Lower lobe of right lung (tissue), 2 donors: ENCODE measurements around the gene ZNF784. TPM values are rescaled to one million over a fixed set of nuclear protein-coding genes. Genes with fewer than 3 reads are reported as not detected.

Experiments
- ATAC-seq, 2 donors: fragments of 200-7000 bp; cut with Tn5 transposase; one replicate each; pipeline ENCODE4 v1.9.1; 2020 to 2022; ENCODE audit warnings: mild to moderate bottlenecking in 2 of 2, moderate library complexity in 2 of 2
- DNase-seq: peaks from one replicate; pipeline ENCODE4 v3.0.0-alpha.2; 2020
- H3K27ac ChIP-seq: fragments of 200-600 bp; one replicate; pipeline ENCODE4 v1.8.0; 2022
- H3K27me3 ChIP-seq: fragments of 200-600 bp; one replicate; pipeline ENCODE4 v1.8.0; 2022; ENCODE audit warnings: low read depth
- H3K36me3 ChIP-seq: fragments of 200-600 bp; one replicate; pipeline ENCODE4 v1.8.0; 2022; ENCODE audit warnings: mild to moderate bottlenecking
- H3K4me1 ChIP-seq: fragments of 200-600 bp; one replicate; pipeline ENCODE4 v1.8.0; 2022
- H3K4me3 ChIP-seq: fragments of 200-600 bp; one replicate; pipeline ENCODE4 v1.8.0; 2022; ENCODE audit warnings: mild to moderate bottlenecking
- H3K9me3 ChIP-seq: fragments of 200-600 bp; one replicate; pipeline ENCODE4 v1.8.0; 2022
- intact Hi-C: fragments of 100-400 bp; cut with DNase I; formaldehyde crosslinking; loops from one replicate; pipeline ENCODE4 v1.11.0; 2022
- total RNA-seq: library from RNA; stranded (reverse); fragmentation: NEBNext Ultra II Directional; extraction: Animal tissue kit (Norgen Biotek cat#: 25700); gene quantifications from one replicate; pipeline ENCODE4 v1.2.1, GENCODE V29; 2021
- TF ChIP-seq, protein P1 (sequence below): fragments of 200-600 bp; IDR thresholded peaks from one replicate; pipeline ENCODE4 v1.8.0; 2022; ENCODE audit warnings: antibody characterized with exemption, mild to moderate bottlenecking
- donor health status: DM: no; HTN: yes; CAD: no; lungs with severe emphysema.

Gene ZNF784
- total RNA-seq, 1 donor from 2014 or later, result 7.1 TPM

DNA sequence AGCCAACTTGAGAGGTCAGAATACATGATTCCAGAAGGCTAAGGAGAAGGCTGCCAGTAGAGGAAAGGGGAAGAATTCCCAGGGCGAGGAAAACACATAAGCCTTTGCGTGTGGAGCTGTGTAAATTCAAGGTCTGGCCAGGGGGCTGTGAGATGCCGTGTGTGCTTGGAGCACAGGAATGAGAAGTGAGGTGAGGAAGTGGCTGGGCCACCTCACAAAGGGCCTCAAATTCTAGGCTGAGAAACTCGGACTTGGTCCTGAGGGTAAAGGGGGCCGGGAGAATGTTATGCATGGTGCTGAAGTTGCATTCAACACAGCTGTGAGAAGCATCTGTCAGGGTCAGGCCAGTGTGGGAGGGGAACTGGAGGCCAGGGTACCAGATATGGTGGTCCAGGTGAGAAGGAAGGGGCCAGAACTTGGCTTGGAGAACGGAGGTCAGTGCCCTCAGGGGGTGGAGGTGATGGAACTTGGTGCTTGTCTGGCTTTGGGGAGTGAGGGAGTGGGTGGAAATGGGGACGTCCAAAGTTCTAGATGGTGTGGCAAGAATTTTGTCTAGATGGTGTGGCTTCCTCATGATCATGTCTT is 11.6 kb upstream of the ZNF784 start:
- no peak for ATAC-seq
- Histone ChIP-seq H3K27ac (peak overlapping the region; percentile 99), H3K27me3 (no peaks in the 10 kb centered on the region), H3K36me3 (no peaks in the 10 kb centered on the region), H3K4me3 (peak overlapping the region; percentile 98), H3K9me3 (no peaks in the 10 kb centered on the region), H3K4me1 (peaks cover 76% of the 10 kb centered on the region)
- intact Hi-C loops, result no loop called here
- TF ChIP-seq, protein P1, sequence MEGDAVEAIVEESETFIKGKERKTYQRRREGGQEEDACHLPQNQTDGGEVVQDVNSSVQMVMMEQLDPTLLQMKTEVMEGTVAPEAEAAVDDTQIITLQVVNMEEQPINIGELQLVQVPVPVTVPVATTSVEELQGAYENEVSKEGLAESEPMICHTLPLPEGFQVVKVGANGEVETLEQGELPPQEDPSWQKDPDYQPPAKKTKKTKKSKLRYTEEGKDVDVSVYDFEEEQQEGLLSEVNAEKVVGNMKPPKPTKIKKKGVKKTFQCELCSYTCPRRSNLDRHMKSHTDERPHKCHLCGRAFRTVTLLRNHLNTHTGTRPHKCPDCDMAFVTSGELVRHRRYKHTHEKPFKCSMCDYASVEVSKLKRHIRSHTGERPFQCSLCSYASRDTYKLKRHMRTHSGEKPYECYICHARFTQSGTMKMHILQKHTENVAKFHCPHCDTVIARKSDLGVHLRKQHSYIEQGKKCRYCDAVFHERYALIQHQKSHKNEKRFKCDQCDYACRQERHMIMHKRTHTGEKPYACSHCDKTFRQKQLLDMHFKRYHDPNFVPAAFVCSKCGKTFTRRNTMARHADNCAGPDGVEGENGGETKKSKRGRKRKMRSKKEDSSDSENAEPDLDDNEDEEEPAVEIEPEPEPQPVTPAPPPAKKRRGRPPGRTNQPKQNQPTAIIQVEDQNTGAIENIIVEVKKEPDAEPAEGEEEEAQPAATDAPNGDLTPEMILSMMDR, result no peak
- no peak for DNase-seq

DNA sequence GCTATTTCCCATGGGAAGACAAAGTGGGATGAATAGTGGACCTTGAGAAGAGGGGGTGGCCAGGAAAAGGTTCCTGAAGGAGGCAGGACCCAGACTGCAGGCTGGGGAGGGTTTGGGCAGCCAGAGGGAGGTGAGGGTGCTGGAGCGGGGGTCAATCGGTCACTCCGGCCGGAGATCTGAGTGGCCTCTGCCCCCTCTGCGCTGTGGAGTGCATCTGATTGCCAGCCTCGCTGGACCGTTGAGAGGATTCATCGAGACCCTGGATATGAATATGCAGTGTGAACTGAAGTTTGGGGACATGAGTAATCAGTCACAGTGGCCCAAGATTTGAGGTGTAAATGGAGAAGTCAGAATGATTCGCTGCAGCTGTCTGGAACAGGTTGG is 11.0 kb upstream of the ZNF784 start:
- no peaks in the 10 kb centered on the region for H3K27me3 ChIP-seq
- TF ChIP-seq, protein P1, result no peak
- peak overlapping the region; percentile 98 for H3K4me3 ChIP-seq
- intact Hi-C loops, result no loop called here
- no peak for DNase-seq
- H3K36me3 ChIP-seq, result no peaks in the 10 kb centered on the region
- peak overlapping the region; percentile 99 for H3K27ac ChIP-seq
- ATAC-seq, result peak in 1 of 2 donors; percentile 3
- H3K4me1 ChIP-seq, result peaks cover 73% of the 10 kb centered on the region
- no peaks in the 10 kb centered on the region for H3K9me3 ChIP-seq

DNA sequence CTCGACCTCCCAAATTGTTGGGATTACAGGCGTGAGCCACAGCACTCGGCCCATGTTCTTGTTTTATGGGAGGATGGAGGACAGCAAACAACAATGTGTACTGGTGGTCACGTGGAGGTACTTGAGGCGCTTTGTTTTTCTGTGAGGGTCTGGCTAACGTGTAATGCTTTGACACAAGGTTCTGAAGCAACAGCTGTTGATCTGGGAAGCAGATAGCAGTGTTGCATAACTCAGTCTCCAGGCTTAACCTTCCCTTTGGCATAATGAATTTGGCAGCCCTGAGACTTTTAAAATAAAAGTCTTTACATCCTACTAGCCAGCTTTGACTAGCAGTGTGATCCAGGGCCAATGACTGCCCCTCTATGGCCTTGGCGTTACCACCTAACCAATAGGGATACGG is 9.5 kb upstream of the ZNF784 start:
- Histone ChIP-seq H3K4me1 (peaks cover 58% of the 10 kb centered on the region), H3K36me3 (no peaks in the 10 kb centered on the region), H3K27me3 (no peaks in the 10 kb centered on the region), H3K4me3 (no peak overlapping the region), H3K27ac (peak overlapping the region; percentile 99), H3K9me3 (no peaks in the 10 kb centered on the region)
- intact Hi-C loops, result no loop called here
- TF ChIP-seq, protein P1, result no peak
- ATAC-seq (no peak), DNase-seq (no peak)

DNA sequence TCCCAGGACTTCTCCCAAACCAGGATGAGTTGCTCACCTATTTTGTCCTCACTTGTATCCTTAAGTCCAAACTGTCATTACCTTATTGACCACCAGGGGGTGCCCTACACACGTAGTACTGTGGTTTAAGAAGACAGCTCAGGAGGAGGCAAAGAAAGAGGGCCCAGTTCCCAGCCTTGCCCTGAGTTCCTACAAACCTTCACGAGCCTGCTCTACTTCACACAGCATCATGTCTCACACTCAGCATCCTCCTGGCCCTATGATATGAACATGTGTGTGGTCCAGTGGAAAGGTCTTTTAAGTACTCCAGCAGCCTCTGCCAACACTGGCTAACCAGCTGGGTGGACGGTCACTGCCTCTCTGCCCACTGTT is 8.1 kb upstream of the ZNF784 start:
- DNase-seq (peak; percentile 68), ATAC-seq (peak; percentile 82 to 86)
- Histone ChIP-seq H3K27ac (no peak overlapping the region), H3K27me3 (no peaks in the 10 kb centered on the region), H3K9me3 (no peaks in the 10 kb centered on the region), H3K4me3 (no peak overlapping the region), H3K36me3 (no peaks in the 10 kb centered on the region), H3K4me1 (peaks cover 47% of the 10 kb centered on the region)
- intact Hi-C loops, result no loop called here
- TF ChIP-seq, protein P1, result peak; percentile 87

DNA sequence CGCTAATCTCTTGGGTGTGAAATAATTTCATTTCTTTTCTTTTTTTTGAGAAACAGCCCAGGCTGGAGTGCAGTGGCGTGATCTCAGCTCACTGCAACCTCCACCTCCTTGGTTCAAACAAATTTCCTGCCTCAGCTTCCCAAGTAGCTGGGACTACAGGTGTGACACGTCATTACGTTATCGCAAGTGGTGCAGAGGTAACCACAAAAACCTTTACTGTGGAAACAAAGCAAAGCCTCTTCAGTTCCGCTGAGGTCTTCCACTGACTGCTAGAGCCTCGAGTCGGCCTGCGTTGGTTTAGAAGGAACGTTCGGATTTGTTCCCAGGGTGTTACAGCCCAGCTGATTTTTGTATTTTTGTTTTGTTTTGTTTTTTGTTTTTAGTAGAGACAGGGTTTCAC is 2.0 kb upstream of the ZNF784 start:
- ATAC-seq (no peak), DNase-seq (no peak)
- no peaks in the 10 kb centered on the region for H3K27me3 ChIP-seq
- TF ChIP-seq, protein P1, result no peak
- H3K27ac ChIP-seq, result no peak overlapping the region
- H3K9me3 ChIP-seq, result no peaks in the 10 kb centered on the region
- H3K36me3 ChIP-seq, result peaks cover 10% of the 10 kb centered on the region
- peaks cover 16% of the 10 kb centered on the region for H3K4me1 ChIP-seq
- no peak overlapping the region for H3K4me3 ChIP-seq
- intact Hi-C loops, result no loop called here

DNA sequence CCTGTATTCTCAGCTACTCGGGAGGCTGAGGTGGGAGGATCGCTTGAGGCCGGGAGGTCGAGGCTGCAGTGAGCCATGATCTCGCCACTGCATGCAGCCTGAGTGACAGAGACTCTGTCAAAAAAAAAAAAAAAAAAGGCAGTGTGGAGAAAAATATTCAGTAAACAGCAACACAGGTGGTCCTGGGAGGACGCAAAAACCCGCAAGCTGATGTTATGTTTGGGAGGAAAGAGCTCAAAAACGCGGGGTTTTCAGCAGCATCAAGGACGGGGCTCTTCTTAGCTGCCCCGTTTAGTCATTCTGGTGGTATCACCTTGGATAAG is 599 bp upstream of the ZNF784 start:
- peaks cover 10% of the 10 kb centered on the region for H3K36me3 ChIP-seq
- peak overlapping the region; percentile 56 for H3K4me3 ChIP-seq
- H3K9me3 ChIP-seq, result no peaks in the 10 kb centered on the region
- H3K27me3 ChIP-seq, result no peaks in the 10 kb centered on the region
- peak overlapping the region; percentile 89 for H3K27ac ChIP-seq
- TF ChIP-seq, protein P1, result no peak
- DNase-seq (no peak), ATAC-seq (no peak)
- H3K4me1 ChIP-seq, result peaks cover 26% of the 10 kb centered on the region
- intact Hi-C loops, result no loop called here
